Cardiac fibroblast (primary cell): ENCODE results near the gene ST3GAL3.

Experiments
- DNase-seq, 2 donors: peaks; one replicate each; pipeline versions ENCODE4 v3.0.0 to v3.0.0-alpha.2; 2010; ENCODE audit warnings: low read depth in 2 of 2
- H3K4me3 ChIP-seq, 2 donors: replicated peaks in 1 of 2; 1 replicate in 1 of 2; 2 replicates in 1 of 2; pipeline ENCODE4 v1.5.1; 2011; ENCODE audit warnings: low read depth in 2 of 2, low read length in 2 of 2, mild to moderate bottlenecking in 2 of 2, moderate library complexity in 1 of 2
- CTCF ChIP-seq: IDR thresholded peaks from one replicate; pipeline ENCODE4 v1.5.1; 2011; ENCODE audit warnings: low read depth, mild to moderate bottlenecking, low read length, inconsistent platforms

Gene ST3GAL3

GRCh38 chr1:43844114-43844513 is 136.8 kb downstream of the ST3GAL3 start:
- TF ChIP-seq CTCF: no peak
- H3K4me3 ChIP-seq: no peak overlapping the region
- DNase-seq: no peak

DNA sequence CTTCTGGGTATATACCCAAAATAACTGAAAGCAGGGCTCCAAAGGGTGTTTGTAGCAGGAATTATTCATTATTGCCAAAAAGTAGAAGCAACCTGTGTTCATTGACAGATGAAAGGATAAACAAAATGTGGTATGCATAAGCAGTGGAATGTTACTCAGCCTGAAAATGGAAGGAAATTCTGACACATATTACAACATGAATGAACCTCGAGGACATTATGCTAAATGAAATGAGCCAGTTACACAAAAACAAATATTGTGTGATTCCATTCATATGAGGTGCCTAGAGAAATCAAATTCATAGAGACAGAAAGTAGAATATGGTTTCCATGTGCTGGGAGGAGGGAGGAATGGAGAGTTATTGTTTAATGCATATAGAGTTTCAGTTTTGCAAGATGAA is 140.0 kb downstream of the ST3GAL3 start:
- peak in 1 of 2 donors; percentile 22 for DNase-seq
- H3K4me3 ChIP-seq: no peak overlapping the region
- no peak for TF ChIP-seq CTCF

DNA sequence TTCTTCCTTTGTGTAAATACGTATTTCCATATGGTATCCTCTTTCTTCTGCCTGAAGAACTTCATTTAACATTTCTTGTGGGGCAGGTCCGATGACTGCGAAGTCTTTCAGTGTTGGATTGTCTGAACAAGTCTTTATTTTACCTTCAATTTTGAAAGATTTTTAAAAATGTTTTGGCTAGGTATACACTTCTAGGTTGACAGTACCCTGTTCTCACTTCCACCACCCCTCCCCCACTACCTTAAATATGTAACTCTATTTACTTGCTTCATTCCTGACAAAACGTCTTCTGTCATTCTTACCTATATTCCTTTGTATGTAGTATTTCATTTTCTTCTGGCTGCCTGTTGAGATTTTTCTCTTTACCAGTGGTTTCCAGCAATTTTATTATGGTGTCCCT is 140.5 kb downstream of the ST3GAL3 start:
- no peak overlapping the region for H3K4me3 ChIP-seq
- DNase-seq: no peak
- TF ChIP-seq CTCF: no peak

DNA sequence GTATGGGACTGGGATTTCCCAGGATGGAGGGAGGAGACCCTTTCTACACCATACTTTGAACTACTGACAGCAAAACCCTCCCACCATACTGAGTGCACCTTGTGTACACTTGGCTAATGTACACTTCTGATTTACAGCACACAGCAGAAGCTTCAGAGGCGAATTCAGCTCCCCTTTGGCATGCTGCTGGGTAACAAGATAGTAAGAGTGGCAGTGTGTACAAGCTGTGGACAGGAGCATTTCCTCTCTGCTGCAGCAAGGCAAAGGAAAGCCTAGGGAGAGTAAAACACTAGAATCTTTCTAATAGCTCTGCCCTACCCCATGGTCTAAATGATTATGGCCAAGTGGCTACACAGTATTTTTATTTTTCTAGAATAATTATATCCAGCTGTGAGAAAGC is 142.3 kb downstream of the ST3GAL3 start:
- no peak overlapping the region for H3K4me3 ChIP-seq
- DNase-seq: no peak
- no peak for TF ChIP-seq CTCF

- DNase-seq: no peak
- H3K4me3 ChIP-seq: no peak overlapping the region
- no peak for TF ChIP-seq CTCF
Measured at GRCh38 chr1:43850591-43851233, 143.4 kb downstream of the ST3GAL3 start.

GRCh38 chr1:43851561-43852338 is 144.4 kb downstream of the ST3GAL3 start:
- H3K4me3 ChIP-seq: no peak overlapping the region
- DNase-seq: no peak
- no peak for TF ChIP-seq CTCF
